ENCODE results near the gene FLNC. TPM values are rescaled to one million over a fixed set of nuclear protein-coding genes. Genes with fewer than 3 reads are reported as not detected.

FLNC gene
- total and polyA plus RNA-seq, 2 experiments from 2014 or later = 46.6 to 60.7 TPM

- Histone ChIP-seq H3K4me1 (ENCODE audit: insufficient read depth) (peaks cover 34% of the 10 kb centered on the region), H3K9me2 (replicated peaks; ENCODE audit: insufficient read depth) (no peaks in the 10 kb centered on the region), H3K27ac (no peak overlapping the region), H3K27me3 (peaks cover 2% of the 10 kb centered on the region), H3K79me2 (no peaks in the 10 kb centered on the region), H3K4me3 (no peak overlapping the region), H3K9me3 (ENCODE audit: low read depth) (no peaks in the 10 kb centered on the region), H2AFZ (no peak overlapping the region), H3K36me3 (replicated peaks; ENCODE audit: insufficient read depth, low read depth) (no peaks in the 10 kb centered on the region), H3K4me2 (no peak overlapping the region), H4K20me1 (ENCODE audit: insufficient read depth, poor library complexity, severe bottlenecking) (no peaks in the 10 kb centered on the region)
- WGBS (ENCODE audit: low lambda C conversion rate, missing lambda C conversion rate) = 87% methylated on average over 14 of the region's 14 CpGs
- TF ChIP-seq EZH2 (IDR thresholded peaks at IDR 0.05; ENCODE audit: borderline replicate concordance) (no peak), CTCF (IDR thresholded peaks at IDR 0.05; ENCODE audit: poor library complexity) (no peak), EZH2phosphoT487 (IDR thresholded peaks at IDR 0.05; ENCODE audit: low read depth, severe bottlenecking, unreplicated experiment) (no peak)
- DNase-seq (ENCODE audit: low spot score) = no peak
These were observed 5.8 kb downstream of the FLNC start for GRCh38 chr7:128835790-128836641.

- H3K9me2 ChIP-seq (replicated peaks; ENCODE audit: insufficient read depth) = no peaks in the 10 kb centered on the region
- no peaks in the 10 kb centered on the region for H3K79me2 ChIP-seq
- H3K27me3 ChIP-seq = no peaks in the 10 kb centered on the region
- no peaks in the 10 kb centered on the region for H4K20me1 ChIP-seq (ENCODE audit: insufficient read depth, poor library complexity, severe bottlenecking)
- no peak overlapping the region for H3K27ac ChIP-seq
- H3K4me1 ChIP-seq (ENCODE audit: insufficient read depth) = peaks cover 26% of the 10 kb centered on the region
- no peaks in the 10 kb centered on the region for H3K36me3 ChIP-seq (replicated peaks; ENCODE audit: insufficient read depth, low read depth)
- no peak for DNase-seq (ENCODE audit: low spot score)
- no peak overlapping the region for H2AFZ ChIP-seq
- TF ChIP-seq CTCF (IDR thresholded peaks at IDR 0.05; ENCODE audit: poor library complexity) = no peak
- H3K4me2 ChIP-seq = no peak overlapping the region
- WGBS (ENCODE audit: low lambda C conversion rate, missing lambda C conversion rate) = 97% methylated on average over 14 of the region's 14 CpGs
- no peaks in the 10 kb centered on the region for H3K9me3 ChIP-seq (ENCODE audit: low read depth)
- H3K4me3 ChIP-seq = no peak overlapping the region
These were observed 6.6 kb downstream of the FLNC start for GRCh38 chr7:128836729-128837348.

GRCh38 chr7:128837521-128837921, 7.3 kb downstream of the FLNC start:
- Histone ChIP-seq H3K27ac (no peak overlapping the region), H3K9me2 (replicated peaks; ENCODE audit: insufficient read depth) (no peaks in the 10 kb centered on the region), H4K20me1 (ENCODE audit: insufficient read depth, poor library complexity, severe bottlenecking) (no peaks in the 10 kb centered on the region), H3K36me3 (replicated peaks; ENCODE audit: insufficient read depth, low read depth) (no peaks in the 10 kb centered on the region), H2AFZ (no peak overlapping the region), H3K27me3 (no peaks in the 10 kb centered on the region), H3K4me1 (ENCODE audit: insufficient read depth) (peaks cover 19% of the 10 kb centered on the region), H3K4me2 (no peak overlapping the region), H3K9me3 (ENCODE audit: low read depth) (no peaks in the 10 kb centered on the region), H3K4me3 (no peak overlapping the region), H3K79me2 (no peaks in the 10 kb centered on the region)
- no peak for TF ChIP-seq EZH2phosphoT487 (IDR thresholded peaks at IDR 0.05; ENCODE audit: low read depth, severe bottlenecking, unreplicated experiment)
- TF ChIP-seq CTCF (IDR thresholded peaks at IDR 0.05; ENCODE audit: poor library complexity) = no peak
- TF ChIP-seq EZH2 (IDR thresholded peaks at IDR 0.05; ENCODE audit: borderline replicate concordance) = no peak
- WGBS (ENCODE audit: low lambda C conversion rate, missing lambda C conversion rate) = 95% methylated on average over 16 of the region's 16 CpGs
- no peak for DNase-seq (ENCODE audit: low spot score)

Measured in hepatocyte (in vitro differentiated cells).